Mesothelial cell of epicardium (in vitro differentiated cells): ENCODE measurements around the gene WDR73. TPM values are rescaled to one million over a fixed set of nuclear protein-coding genes. Genes with fewer than 3 reads are reported as not detected.
"Not testable (repeated sequence)": the region's sequence is repeated elsewhere in the genome, so short reads cannot be mapped to it uniquely, and the experiment has no call there.

Source experiments
- DNase-seq, 2 experiments: peaks; one replicate each; pipeline ENCODE4 v3.0.0; 2021; ENCODE audit warnings: low spot score in 2 of 2; ENCODE audit not compliant: unreplicated experiment in 2 of 2
- H3K27ac Mint-ChIP-seq: 2 replicates; pipeline ENCODE4 v1.8.0; 2021; ENCODE audit warnings: mixed read lengths
- H3K27me3 Mint-ChIP-seq: 2 replicates; pipeline ENCODE4 v1.8.0; 2021; ENCODE audit warnings: low read depth, mixed read lengths
- H3K36me3 Mint-ChIP-seq: 2 replicates; pipeline ENCODE4 v1.8.0; 2021; ENCODE audit warnings: mixed read lengths
- H3K4me1 Mint-ChIP-seq: 2 replicates; pipeline ENCODE4 v1.8.0; 2021; ENCODE audit warnings: mixed read lengths
- H3K4me3 Mint-ChIP-seq: 2 replicates; pipeline ENCODE4 v1.8.0; 2021; ENCODE audit warnings: mild to moderate bottlenecking, moderate library complexity, mixed read lengths
- H3K9me3 Mint-ChIP-seq: 2 replicates; pipeline ENCODE4 v1.8.0; 2021; ENCODE audit warnings: mixed read lengths
- CTCF ChIP-seq: fragments of 200-600 bp; sonication (generic); IDR thresholded peaks from one replicate; pipeline ENCODE4 v1.5.0; 2021; ENCODE audit warnings: antibody characterized with exemption; ENCODE audit not compliant: unreplicated experiment
- total RNA-seq: library from RNA; stranded (reverse); gene quantifications from 3 replicates; pipeline ENCODE4 v1.2.1, GENCODE V29; 2021

WDR73 gene
- total RNA-seq, 1 donor from 2014 or later = 47.5 TPM

- Mint-ChIP-seq H3K4me1 (peaks cover 9% of the 10 kb centered on the region), H3K9me3 (no peaks in the 10 kb centered on the region), H3K4me3 (no peak overlapping the region), H3K27ac (no peak overlapping the region), H3K36me3 (peaks cover 37% of the 10 kb centered on the region), H3K27me3 (no peaks in the 10 kb centered on the region)
- DNase-seq = no peak
- no peak for TF ChIP-seq CTCF
These were observed 6.4 kb downstream of the WDR73 start for GRCh38 chr15:84647726-84648125.

- Mint-ChIP-seq H3K4me3 (no peak overlapping the region), H3K4me1 (no peaks in the 10 kb centered on the region), H3K9me3 (no peaks in the 10 kb centered on the region), H3K36me3 (peaks cover 34% of the 10 kb centered on the region), H3K27me3 (no peaks in the 10 kb centered on the region), H3K27ac (no peak overlapping the region)
- no peak for DNase-seq
- no peak for TF ChIP-seq CTCF
These were observed 8.1 kb downstream of the WDR73 start for GRCh38 chr15:84645997-84646396.

GRCh38 chr15:84645496-84645895, 8.6 kb downstream of the WDR73 start:
- no peak for TF ChIP-seq CTCF
- H3K36me3 Mint-ChIP-seq = peaks cover 36% of the 10 kb centered on the region
- H3K4me1 Mint-ChIP-seq = no peaks in the 10 kb centered on the region
- no peak for DNase-seq
- H3K27me3 Mint-ChIP-seq = no peaks in the 10 kb centered on the region
- no peak overlapping the region for H3K27ac Mint-ChIP-seq
- H3K4me3 Mint-ChIP-seq = no peak overlapping the region
- no peaks in the 10 kb centered on the region for H3K9me3 Mint-ChIP-seq

- no peak for DNase-seq
- H3K27me3 Mint-ChIP-seq = no peaks in the 10 kb centered on the region
- no peak overlapping the region for H3K4me3 Mint-ChIP-seq
- no peaks in the 10 kb centered on the region for H3K9me3 Mint-ChIP-seq
- no peak for TF ChIP-seq CTCF
- H3K4me1 Mint-ChIP-seq = no peaks in the 10 kb centered on the region
- no peak overlapping the region for H3K27ac Mint-ChIP-seq
- peaks cover 40% of the 10 kb centered on the region for H3K36me3 Mint-ChIP-seq
These were observed 10.2 kb downstream of the WDR73 start for GRCh38 chr15:84643838-84644237.

GRCh38 chr15:84642640-84643039, 11.4 kb downstream of the WDR73 start:
- H3K4me1 Mint-ChIP-seq, H3K27ac Mint-ChIP-seq, H3K4me3 Mint-ChIP-seq, H3K9me3 Mint-ChIP-seq, H3K27me3 Mint-ChIP-seq, DNase-seq: not testable (repeated sequence)
- peaks cover 33% of the 10 kb centered on the region for H3K36me3 Mint-ChIP-seq

- H3K4me3 Mint-ChIP-seq, H3K27me3 Mint-ChIP-seq, H3K9me3 Mint-ChIP-seq, H3K4me1 Mint-ChIP-seq, DNase-seq, H3K27ac Mint-ChIP-seq: not testable (repeated sequence)
- H3K36me3 Mint-ChIP-seq = peaks cover 32% of the 10 kb centered on the region
These were observed 12.2 kb downstream of the WDR73 start for GRCh38 chr15:84641871-84642270.

GRCh38 chr15:84638103-84638502, 16.0 kb downstream of the WDR73 start:
- H3K36me3 Mint-ChIP-seq = peaks cover 27% of the 10 kb centered on the region
- H3K27me3 Mint-ChIP-seq = peaks cover 7% of the 10 kb centered on the region
- peaks cover 13% of the 10 kb centered on the region for H3K4me1 Mint-ChIP-seq
- DNase-seq = no peak
- no peak overlapping the region for H3K4me3 Mint-ChIP-seq
- no peaks in the 10 kb centered on the region for H3K9me3 Mint-ChIP-seq
- H3K27ac Mint-ChIP-seq = no peak overlapping the region
- no peak for TF ChIP-seq CTCF
